Measurements from ENCODE around the gene NADK. TPM values are rescaled to one million over a fixed set of nuclear protein-coding genes. Genes with fewer than 3 reads are reported as not detected.

The NADK gene
- total and polyA plus RNA-seq, 2 experiments from 2014 or later: 43.0 to 43.1 TPM

GRCh38 chr1:1808206-1808605 is 29.9 kb upstream of the NADK start:
- Histone ChIP-seq H3K4me3 (no peak overlapping the region), H3K27ac (no peak overlapping the region), H3K79me2 (ENCODE audit: insufficient read depth) (peaks cover 100% of the 10 kb centered on the region), H3K27me3 (replicated peaks; ENCODE audit: insufficient read depth) (no peaks in the 10 kb centered on the region), H3K9me3 (ENCODE audit: low read depth) (no peaks in the 10 kb centered on the region), H2AFZ (no peak overlapping the region), H3K36me3 (ENCODE audit: low read depth) (peaks cover 24% of the 10 kb centered on the region), H3K9ac (no peak overlapping the region), H3K4me1 (ENCODE audit: insufficient read depth) (peaks cover 8% of the 10 kb centered on the region), H3F3A (ENCODE audit: insufficient read depth) (peaks cover 38% of the 10 kb centered on the region), H3K9me2 (ENCODE audit: insufficient read depth) (no peaks in the 10 kb centered on the region), H4K20me1 (ENCODE audit: insufficient read depth) (no peaks in the 10 kb centered on the region), H3K4me2 (ENCODE audit: unreplicated experiment) (no peak overlapping the region)
- in situ Hi-C loops (cut with MboI): loop anchor here (10.0 kb wide), 1 partner anchor 97 kb away; no protein-coding TSS in a partner anchor
- no peak for DNase-seq
- WGBS, 2 experiments (ENCODE audit: low coverage in 1 of 2, low lambda C conversion rate in 2 of 2, missing lambda C conversion rate in 2 of 2): 92 to 93% methylated on average over 10 of the region's 10 CpGs
- no peak for TF ChIP-seq EZH2phosphoT487 (IDR thresholded peaks at IDR 0.05; ENCODE audit: insufficient read depth, low read depth)
- TF ChIP-seq EZH2 (IDR thresholded peaks at IDR 0.05; ENCODE audit: insufficient read depth, poor library complexity, severe bottlenecking): no peak

GRCh38 chr1:1806890-1807289 is 28.6 kb upstream of the NADK start:
- Histone ChIP-seq H3K4me3 (no peak overlapping the region), H3K4me2 (ENCODE audit: unreplicated experiment) (peak overlapping the region; percentile 11), H3K9me3 (ENCODE audit: low read depth) (no peaks in the 10 kb centered on the region), H3K9me2 (ENCODE audit: insufficient read depth) (no peaks in the 10 kb centered on the region), H3F3A (ENCODE audit: insufficient read depth) (peaks cover 38% of the 10 kb centered on the region), H4K20me1 (ENCODE audit: insufficient read depth) (no peaks in the 10 kb centered on the region), H3K4me1 (ENCODE audit: insufficient read depth) (peaks cover 8% of the 10 kb centered on the region), H3K27me3 (replicated peaks; ENCODE audit: insufficient read depth) (no peaks in the 10 kb centered on the region), H3K79me2 (ENCODE audit: insufficient read depth) (peaks cover 100% of the 10 kb centered on the region), H3K36me3 (ENCODE audit: low read depth) (peaks cover 36% of the 10 kb centered on the region), H2AFZ (no peak overlapping the region), H3K9ac (peak overlapping the region; percentile 41; the same call in 1 of the 2 replicates), H3K27ac (peak overlapping the region; percentile 76)
- in situ Hi-C loops (cut with MboI): loop anchor here (10.0 kb wide), 1 partner anchor 98 kb away; no protein-coding TSS in a partner anchor
- WGBS, 2 experiments (ENCODE audit: low coverage in 1 of 2, low lambda C conversion rate in 2 of 2, missing lambda C conversion rate in 2 of 2): 71 to 79% methylated on average over 2 of the region's 2 CpGs
- TF ChIP-seq EZH2phosphoT487 (IDR thresholded peaks at IDR 0.05; ENCODE audit: insufficient read depth, low read depth): no peak
- no peak for TF ChIP-seq EZH2 (IDR thresholded peaks at IDR 0.05; ENCODE audit: insufficient read depth, poor library complexity, severe bottlenecking)
- peak; percentile 78 for DNase-seq

- no peaks in the 10 kb centered on the region for H3K9me2 ChIP-seq (ENCODE audit: insufficient read depth)
- H3K27me3 ChIP-seq (replicated peaks; ENCODE audit: insufficient read depth): no peaks in the 10 kb centered on the region
- no peaks in the 10 kb centered on the region; the same call in 1 of the 2 replicates for H4K20me1 ChIP-seq (ENCODE audit: insufficient read depth)
- H3K27ac ChIP-seq: no peak overlapping the region
- no peak overlapping the region for H3K4me3 ChIP-seq
- peaks cover 45% of the 10 kb centered on the region for H3K36me3 ChIP-seq (ENCODE audit: low read depth)
- peaks cover 51% of the 10 kb centered on the region for H3F3A ChIP-seq (ENCODE audit: insufficient read depth)
- H3K4me1 ChIP-seq (ENCODE audit: insufficient read depth): peaks cover 8% of the 10 kb centered on the region
- in situ Hi-C loops (cut with MboI): loop anchor here (10.0 kb wide), 1 partner anchor 100 kb away; no protein-coding TSS in a partner anchor
- peaks cover 100% of the 10 kb centered on the region for H3K79me2 ChIP-seq (ENCODE audit: insufficient read depth)
- no peak overlapping the region for H3K9ac ChIP-seq
- no peak overlapping the region for H2AFZ ChIP-seq
- no peak for DNase-seq
- no peak for TF ChIP-seq EZH2phosphoT487 (IDR thresholded peaks at IDR 0.05; ENCODE audit: insufficient read depth, low read depth)
- TF ChIP-seq EZH2 (IDR thresholded peaks at IDR 0.05; ENCODE audit: insufficient read depth, poor library complexity, severe bottlenecking): no peak
- 95 to 97% methylated on average over 8 of the region's 8 CpGs for WGBS, 2 experiments (ENCODE audit: low coverage in 1 of 2, low lambda C conversion rate in 2 of 2, missing lambda C conversion rate in 2 of 2)
- no peaks in the 10 kb centered on the region for H3K9me3 ChIP-seq (ENCODE audit: low read depth)
- H3K4me2 ChIP-seq (ENCODE audit: unreplicated experiment): no peak overlapping the region
Observed at GRCh38 chr1:1804301-1804700, 26.0 kb upstream of the NADK start.

- DNase-seq: no peak
- Histone ChIP-seq H3K4me1 (ENCODE audit: insufficient read depth) (peaks cover 8% of the 10 kb centered on the region), H4K20me1 (ENCODE audit: insufficient read depth) (no peaks in the 10 kb centered on the region; the same call in 1 of the 2 replicates), H3K79me2 (ENCODE audit: insufficient read depth) (peaks cover 100% of the 10 kb centered on the region), H3K27me3 (replicated peaks; ENCODE audit: insufficient read depth) (no peaks in the 10 kb centered on the region), H3K9ac (no peak overlapping the region), H3K27ac (no peak overlapping the region), H3K9me3 (ENCODE audit: low read depth) (no peaks in the 10 kb centered on the region), H3K36me3 (ENCODE audit: low read depth) (peaks cover 43% of the 10 kb centered on the region), H3K9me2 (ENCODE audit: insufficient read depth) (no peaks in the 10 kb centered on the region), H2AFZ (no peak overlapping the region), H3F3A (ENCODE audit: insufficient read depth) (peaks cover 39% of the 10 kb centered on the region), H3K4me3 (no peak overlapping the region), H3K4me2 (ENCODE audit: unreplicated experiment) (no peak overlapping the region)
- in situ Hi-C loops (cut with MboI): loop anchor here (10.0 kb wide), 1 partner anchor 102 kb away; no protein-coding TSS in a partner anchor
- WGBS, 2 experiments (ENCODE audit: low coverage in 1 of 2, low lambda C conversion rate in 2 of 2, missing lambda C conversion rate in 2 of 2): 95 to 96% methylated on average over 1 of the region's 1 CpG
- no peak for TF ChIP-seq EZH2 (IDR thresholded peaks at IDR 0.05; ENCODE audit: insufficient read depth, poor library complexity, severe bottlenecking)
- TF ChIP-seq EZH2phosphoT487 (IDR thresholded peaks at IDR 0.05; ENCODE audit: insufficient read depth, low read depth): no peak
Observed at GRCh38 chr1:1802871-1803270, 24.6 kb upstream of the NADK start.
